K562 treated with DMSO at 1 percent for 48 hours (cell line): ENCODE measurements around the gene DACT3. TPM values are rescaled to one million over a fixed set of nuclear protein-coding genes. Genes with fewer than 3 reads are reported as not detected.

Experiments used
- total RNA-seq: library from RNA; unstranded; fragments of 300-600 nt; gene quantifications from 2 replicates; pipeline ENCODE4 v1.2.3, GENCODE V29; 2022; ENCODE audit warnings: low replicate concordance; ENCODE audit errors: extremely low read depth

Gene DACT3
- total RNA-seq, result not detected in 2 replicates

GRCh38 chr19:46661020-46661731 is at the start of gene DACT3:
Gene DACT3, minus strand, starts transcription at chr19:46661182. Its CDS starts 118 bp downstream, at chr19:46661064.

GRCh38 chr19:46635920-46636761 is 24.8 kb downstream of the DACT3 start, which contains the start of gene GNG8:
Gene GNG8, minus strand, starts transcription at chr19:46636202. Its CDS starts 1,520 bp downstream, at chr19:46634682.

GRCh38 chr19:46624958-46625661 is 35.9 kb downstream of the DACT3 start, which contains the start of gene PTGIR:
Gene PTGIR, minus strand, starts transcription at chr19:46625089. Its CDS starts 864 bp downstream, at chr19:46624225.

GRCh38 chr19:46601318-46602224 is 59.4 kb downstream of the DACT3 start, which contains the start of gene CALM3:
Gene CALM3, plus strand, starts transcription at chr19:46601330. Its CDS starts 105 bp downstream, at chr19:46601435.

Other genes with a start within 250 kb of the DACT3 start
- gene CCDC8, start 247.6 kb downstream of the DACT3 start, total RNA-seq, result not detected in 2 replicates
- not detected in 2 replicates for gene PNMA8C, start 232.2 kb downstream of the DACT3 start, total RNA-seq
- gene PNMA8A, start 189.6 kb downstream of the DACT3 start, total RNA-seq, result not detected in 2 replicates
- gene PNMA8B, start 165.3 kb downstream of the DACT3 start, total RNA-seq, result not detected in 2 replicates
- 341 TPM in 1 of 2 replicates, not detected in the other for gene CALM3, start 59.9 kb downstream of the DACT3 start, total RNA-seq
- not detected in 2 replicates for gene PTGIR, start 36.1 kb downstream of the DACT3 start, total RNA-seq
- not detected in 2 replicates for gene GNG8, start 25.0 kb downstream of the DACT3 start, total RNA-seq
- not detected in 2 replicates for gene PRKD2, start 55.9 kb upstream of the DACT3 start, total RNA-seq
- gene FKRP, start 84.9 kb upstream of the DACT3 start, total RNA-seq, result not detected in 2 replicates
- gene STRN4, start 85.3 kb upstream of the DACT3 start, total RNA-seq, result not detected in 2 replicates
- gene SLC1A5, start 127.4 kb upstream of the DACT3 start, total RNA-seq, result 457 TPM in 1 of 2 replicates, not detected in the other
- gene AP2S1, start 189.7 kb upstream of the DACT3 start, total RNA-seq, result not detected in 2 replicates
- gene ARHGAP35, start 199.8 kb upstream of the DACT3 start, total RNA-seq, result not detected in 2 replicates